Epithelial cell of proximal tubule (primary cell): ENCODE measurements around the gene KRT82. TPM values are rescaled to one million over a fixed set of nuclear protein-coding genes. Genes with fewer than 3 reads are reported as not detected.
"Not testable (repeated sequence)": the region's sequence is repeated elsewhere in the genome, so short reads cannot be mapped to it uniquely, and the experiment has no call there.

Experiments
- DNase-seq: peaks from one replicate; pipeline ENCODE4 v3.0.0-alpha.2; 2011; ENCODE audit warnings: low read depth
- H3K4me3 ChIP-seq: 2 replicates; pipeline ENCODE4 v1.5.1; 2011; ENCODE audit warnings: low read depth, mild to moderate bottlenecking, low read length
- CTCF ChIP-seq: conservative IDR thresholded peaks from 2 replicates; pipeline ENCODE4 v1.5.1; 2012; ENCODE audit warnings: low read depth, mild to moderate bottlenecking, low read length
- total RNA-seq: library from RNA; depleted of rRNA; stranded (reverse); fragments of >200 nt; gene quantifications from 2 replicates; pipeline ENCODE4 v1.2.3, GENCODE V29; 2015

The KRT82 gene
- total RNA-seq, 1 donor from 2014 or later, result not detected

- no peak for TF ChIP-seq CTCF
- no peak for DNase-seq
- no peak overlapping the region for H3K4me3 ChIP-seq
Observed at GRCh38 chr12:52346593-52346992, 59.5 kb downstream of the KRT82 start.

GRCh38 chr12:52345041-52345440 lies 61.1 kb downstream of the KRT82 start:
- H3K4me3 ChIP-seq, DNase-seq: not testable (repeated sequence)

GRCh38 chr12:52344111-52344510 lies 62.0 kb downstream of the KRT82 start:
- no peak for DNase-seq
- no peak for TF ChIP-seq CTCF
- H3K4me3 ChIP-seq, result no peak overlapping the region

Other genes with a start within 250 kb of the KRT82 start
- gene KRT80, start 214.3 kb downstream of the KRT82 start, total RNA-seq, result 18.0 and 32.1 TPM in 2 replicates
- 495 and 768 TPM in 2 replicates for gene KRT7, start 173.1 kb downstream of the KRT82 start, total RNA-seq
- gene KRT86, start 131.7 kb downstream of the KRT82 start, total RNA-seq, result 2.2 and 2.7 TPM in 2 replicates
- 80.4 and 178 TPM in 2 replicates for gene KRT81, start 114.8 kb downstream of the KRT82 start, total RNA-seq
- gene KRT83, start 84.9 kb downstream of the KRT82 start, total RNA-seq, result not detected in 2 replicates
- not detected in 2 replicates for gene KRT85, start 38.9 kb downstream of the KRT82 start, total RNA-seq
- not detected in 2 replicates for gene KRT84, start 20.7 kb downstream of the KRT82 start, total RNA-seq
- gene KRT75, start 28.0 kb upstream of the KRT82 start, total RNA-seq, result not detected in 2 replicates
- not detected in 2 replicates for gene KRT6B, start 45.8 kb upstream of the KRT82 start, total RNA-seq
- not detected in 2 replicates for gene KRT6C, start 67.5 kb upstream of the KRT82 start, total RNA-seq
- gene KRT6A, start 86.9 kb upstream of the KRT82 start, total RNA-seq, result 0.29 TPM in 1 of 2 replicates, not detected in the other
- gene KRT5, start 114.1 kb upstream of the KRT82 start, total RNA-seq, result not detected in 2 replicates
- gene KRT71, start 146.8 kb upstream of the KRT82 start, total RNA-seq, result not detected in 2 replicates
- not detected in 2 replicates for gene KRT74, start 167.5 kb upstream of the KRT82 start, total RNA-seq
- gene KRT72, start 195.1 kb upstream of the KRT82 start, total RNA-seq, result not detected in 2 replicates
- gene KRT73, start 212.2 kb upstream of the KRT82 start, total RNA-seq, result not detected in 2 replicates
- not detected in 2 replicates for gene KRT2, start 245.9 kb upstream of the KRT82 start, total RNA-seq